GM21529 (cell line): Measurements from ENCODE around the gene TTLL7.

Experiments
- ATAC-seq: cut with Tn5 transposase; IDR thresholded peaks from one replicate; pipeline ENCODE4 v1.9.1; 2021; ENCODE audit not compliant: unreplicated experiment

TTLL7 gene

DNA sequence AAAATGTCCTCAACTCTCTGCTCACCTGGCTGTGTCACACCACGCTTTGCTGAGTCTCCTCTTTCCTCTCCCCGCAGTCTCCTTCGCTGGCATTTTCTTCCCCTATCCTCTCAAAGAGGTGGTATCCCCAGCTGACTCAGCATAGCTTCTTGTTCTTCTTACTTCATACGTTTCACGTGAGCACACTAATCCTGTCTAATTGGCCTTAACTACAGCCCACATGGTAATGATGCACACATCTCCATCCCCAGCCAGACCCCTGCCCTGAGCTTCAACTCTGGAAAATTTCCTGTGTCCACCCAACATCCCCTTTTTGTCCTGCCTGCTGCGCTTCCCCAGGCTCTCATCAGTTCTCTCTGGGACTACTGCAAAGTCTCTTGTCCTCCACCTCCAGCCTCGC is 169.8 kb downstream of the TTLL7 start:
- ATAC-seq = no peak

DNA sequence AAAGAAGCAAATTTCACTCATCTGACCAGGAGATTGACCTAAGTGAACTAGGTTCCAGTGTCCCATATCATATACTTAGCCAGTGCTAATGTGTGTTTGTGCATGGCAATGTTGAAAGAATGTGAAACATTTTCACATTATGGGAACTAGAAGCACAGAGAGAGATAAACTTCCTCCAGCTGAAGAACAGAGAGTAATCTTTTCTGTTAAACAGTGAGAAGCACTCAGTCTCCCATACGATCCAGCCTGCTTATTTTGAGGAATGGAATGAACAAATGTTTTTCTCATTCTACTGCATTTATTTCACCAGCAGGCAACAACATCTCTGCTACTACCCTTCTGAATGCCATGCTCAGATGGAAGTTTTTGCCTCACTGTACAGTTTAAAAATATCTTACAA is 170.5 kb downstream of the TTLL7 start:
- no peak for ATAC-seq

DNA sequence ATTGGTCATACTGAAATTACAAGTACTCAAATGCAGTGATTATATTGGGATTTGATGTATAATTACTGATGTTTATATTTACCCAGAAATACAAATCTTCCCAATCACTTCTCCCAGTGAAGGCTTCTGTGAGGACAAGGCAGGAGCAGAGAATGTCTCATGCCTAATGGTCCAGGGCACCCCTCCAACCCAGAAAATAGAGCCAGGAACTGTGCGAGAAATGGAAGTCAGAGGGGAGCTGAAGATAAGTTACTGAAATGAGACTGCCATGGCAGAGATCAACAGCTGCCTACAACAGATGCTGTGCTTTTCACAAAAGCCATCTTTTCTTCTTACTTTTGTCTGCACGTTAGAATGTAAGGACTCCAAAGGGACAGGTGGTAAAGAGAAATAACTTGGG is 171.2 kb downstream of the TTLL7 start:
- no peak for ATAC-seq

DNA sequence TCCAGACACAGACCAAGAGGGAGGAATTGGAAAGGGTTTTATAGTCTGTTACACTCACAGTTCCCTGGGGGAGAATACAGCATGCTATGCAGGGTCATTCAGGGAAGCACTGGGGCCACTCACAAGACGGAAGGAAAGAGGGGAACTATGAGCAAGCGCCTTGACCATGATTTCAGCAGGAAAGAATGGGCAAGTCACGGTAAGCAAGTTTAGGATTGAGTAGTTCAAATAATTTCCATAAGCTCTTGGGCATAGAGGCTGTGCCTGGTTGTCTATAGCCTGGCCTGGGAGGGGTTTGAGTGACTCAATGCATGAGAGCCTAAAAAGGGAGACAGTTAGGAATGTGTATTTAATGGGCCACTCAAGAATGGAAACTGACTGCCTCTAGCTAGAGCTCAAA is 176.7 kb downstream of the TTLL7 start:
- ATAC-seq = no peak

DNA sequence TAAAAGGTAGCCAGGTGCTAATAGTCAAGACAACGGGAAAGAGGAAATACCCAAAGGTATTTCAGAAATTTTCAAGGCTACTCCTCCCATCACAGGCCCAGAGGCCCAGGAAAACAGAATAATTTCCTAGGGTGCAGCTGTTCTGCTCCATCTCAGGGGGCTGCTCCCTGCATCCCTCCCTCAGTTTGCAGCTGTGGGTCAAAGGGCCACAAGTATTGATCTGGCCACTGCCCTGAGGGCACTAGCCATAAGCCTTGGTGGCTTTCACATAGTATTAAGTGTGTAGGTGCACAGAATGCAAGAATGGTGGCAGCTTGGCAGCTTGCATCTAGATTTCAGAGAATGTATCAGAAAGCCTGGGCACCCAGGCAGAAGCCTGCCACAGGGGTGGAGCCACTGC is 179.5 kb downstream of the TTLL7 start:
- ATAC-seq = no peak

DNA sequence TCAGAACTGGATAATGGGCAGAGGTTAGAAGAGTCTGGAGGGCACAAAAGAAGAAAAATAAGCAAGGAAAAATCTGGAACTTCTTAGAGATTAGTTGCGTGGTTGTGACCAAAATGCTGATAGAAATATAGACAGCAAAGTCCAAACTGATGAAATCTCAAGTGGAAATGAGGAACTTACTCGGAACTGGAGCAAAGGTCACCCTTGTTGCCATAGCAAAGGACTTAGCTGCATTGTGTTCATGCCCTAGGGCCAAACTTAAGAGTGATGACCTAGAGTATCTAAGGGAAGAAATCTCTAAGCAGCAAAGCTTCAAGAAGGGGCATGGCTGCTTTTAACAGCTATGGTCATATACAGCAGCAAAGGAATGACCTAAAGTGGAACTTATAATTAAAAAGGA is 180.0 kb downstream of the TTLL7 start:
- no peak for ATAC-seq

DNA sequence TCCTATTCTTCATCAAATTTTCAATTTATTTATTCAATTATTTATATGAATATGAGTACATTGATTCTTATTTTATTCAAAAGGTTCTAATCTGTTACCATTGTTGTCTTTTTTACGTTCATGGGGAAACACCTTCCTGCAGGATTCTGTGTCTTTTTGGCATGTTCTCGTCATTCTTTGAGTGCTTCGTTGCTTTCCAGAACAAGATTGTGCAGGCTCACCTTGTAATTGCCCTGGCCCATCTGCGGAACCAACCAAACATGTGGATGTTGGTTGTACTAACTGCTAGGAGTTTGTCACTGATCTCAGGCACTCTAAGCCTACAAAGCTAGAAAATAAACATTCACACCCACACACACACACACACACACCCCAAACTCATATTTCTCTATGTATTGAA is 182.1 kb downstream of the TTLL7 start:
- no peak for ATAC-seq

DNA sequence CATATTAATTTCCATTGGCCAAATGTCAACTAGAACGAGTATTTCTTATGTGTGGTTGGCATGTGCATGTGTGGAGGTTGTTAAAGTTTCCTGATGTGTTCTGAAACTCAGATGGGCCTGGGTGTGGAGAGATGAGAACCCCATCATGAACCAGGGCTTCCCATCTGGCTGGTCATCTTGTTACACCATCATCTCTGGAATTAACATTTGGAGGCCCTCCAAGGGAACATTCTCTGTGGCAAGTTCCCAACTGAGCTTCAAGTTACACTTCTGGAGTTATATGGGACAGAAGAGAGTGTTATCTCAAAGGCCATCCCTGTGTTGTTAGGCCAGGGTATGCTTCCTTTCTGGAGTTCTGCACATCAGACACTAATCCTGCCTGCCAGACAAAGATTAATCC is 183.6 kb downstream of the TTLL7 start:
- no peak for ATAC-seq
